G401 (cell line): ENCODE measurements around the gene SNX15. TPM values are rescaled to one million over a fixed set of nuclear protein-coding genes. Genes with fewer than 3 reads are reported as not detected.
A peak's percentile ranks its signal among the peaks of the same experiment; 100 is the strongest.

Source experiments
- DNase-seq: peaks from one replicate; pipeline ENCODE4 v3.0.0-alpha.2; 2015; ENCODE audit warnings: low spot score
- in situ Hi-C: cut with HindIII; loops from 2 replicates; pipeline ENCODE4 v1.10.0; 2016; ENCODE audit warnings: low sequenced_read_pairs, mixed read lengths
- total RNA-seq: library from RNA; depleted of rRNA; stranded (reverse); fragments of >200 nt; shearing (Covaris generic); gene quantifications from 2 replicates; pipeline ENCODE4 v1.2.3, GENCODE V29; 2014; rRNA removed

Gene SNX15
- total RNA-seq, 1 experiment from 2014 or later, result 12.8 TPM

DNA sequence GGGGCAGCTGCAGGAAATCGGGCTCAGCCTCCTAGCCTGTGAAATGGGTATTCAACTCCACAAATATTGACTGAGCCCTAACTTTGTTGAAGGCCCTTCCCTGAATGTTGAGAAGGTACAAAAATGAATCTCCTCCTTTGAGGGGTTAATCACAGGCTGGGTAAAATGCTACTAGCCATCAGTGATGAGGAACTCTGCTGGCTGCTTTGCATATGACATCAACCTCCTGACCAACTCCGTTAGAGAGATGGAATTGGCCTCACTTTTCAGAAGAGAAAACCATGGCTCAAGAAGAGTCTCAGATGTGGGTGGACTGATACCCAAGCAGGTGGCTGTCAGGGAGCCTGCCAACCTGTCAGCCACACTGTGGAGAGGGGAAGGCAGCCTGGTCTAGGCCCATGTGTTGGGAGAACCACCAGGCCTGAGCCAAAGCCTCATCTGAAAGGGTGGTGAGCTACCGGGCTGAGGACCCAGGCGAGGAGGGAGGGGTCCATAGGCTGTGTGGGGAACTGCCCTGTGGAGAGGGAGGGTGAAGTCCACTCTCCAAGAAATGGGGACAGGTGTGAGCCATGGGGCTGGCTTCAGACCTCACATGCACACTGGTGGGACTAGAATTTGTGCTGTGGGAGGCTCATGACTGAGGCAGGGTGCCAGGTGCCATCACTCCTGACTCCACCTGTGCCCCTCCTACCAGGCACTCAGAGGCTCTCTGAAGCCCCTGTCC lies 44.8 kb downstream of the SNX15 start:
- no peak for DNase-seq
- in situ Hi-C loops, result no loop called here

DNA sequence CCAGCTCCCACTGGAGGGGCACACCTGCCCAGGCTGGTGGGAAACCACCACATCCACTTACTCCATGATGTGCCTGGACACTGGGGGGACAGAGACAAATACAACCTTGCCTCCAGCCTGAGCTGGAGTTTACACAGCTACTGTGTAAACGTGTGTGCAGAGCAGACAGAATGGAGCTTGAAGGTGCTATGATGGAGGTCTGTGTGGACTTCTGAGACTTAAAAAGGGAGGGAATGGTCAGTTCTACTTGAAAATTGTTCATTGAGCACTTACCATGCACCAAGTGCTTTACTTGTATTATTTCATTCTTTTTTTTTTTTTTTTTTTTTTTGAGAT lies 45.4 kb downstream of the SNX15 start:
- in situ Hi-C loops, result no loop called here
- DNase-seq, result no peak

GRCh38 chr11:65077451-65077850 lies 50.2 kb downstream of the SNX15 start:
- in situ Hi-C loops, result no loop called here

DNA sequence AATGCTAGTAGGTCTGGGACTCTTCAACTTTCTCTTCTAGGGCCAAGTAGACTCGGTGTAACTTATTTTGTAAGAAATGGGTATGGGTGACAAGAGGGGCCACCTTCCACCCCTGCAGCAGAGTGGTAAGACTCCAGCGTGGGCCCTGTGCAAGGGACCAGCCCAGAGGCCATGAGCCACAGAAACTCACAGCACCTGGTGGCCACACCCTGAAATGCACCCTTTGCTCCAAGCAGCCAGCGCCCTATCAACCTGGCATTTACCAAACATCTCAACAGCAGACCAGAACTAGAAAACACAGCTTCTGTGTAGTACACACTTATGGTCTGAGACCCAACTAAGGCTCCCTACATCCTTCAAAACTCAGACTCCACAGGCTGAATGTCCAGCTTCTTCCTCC lies 50.9 kb downstream of the SNX15 start:
- peak; percentile 23 for DNase-seq
- in situ Hi-C loops, result no loop called here

More at GRCh38 chr11:65077451-65077850, 50.2 kb downstream of the SNX15 start:
- DNase-seq, result no peak

GRCh38 chr11:65078786-65079342 lies 51.6 kb downstream of the SNX15 start:
- in situ Hi-C loops, result no loop called here
- DNase-seq, result no peak

- no peak for DNase-seq
- in situ Hi-C loops, result no loop called here
These were observed 56.0 kb downstream of the SNX15 start for GRCh38 chr11:65083134-65083833.

DNA sequence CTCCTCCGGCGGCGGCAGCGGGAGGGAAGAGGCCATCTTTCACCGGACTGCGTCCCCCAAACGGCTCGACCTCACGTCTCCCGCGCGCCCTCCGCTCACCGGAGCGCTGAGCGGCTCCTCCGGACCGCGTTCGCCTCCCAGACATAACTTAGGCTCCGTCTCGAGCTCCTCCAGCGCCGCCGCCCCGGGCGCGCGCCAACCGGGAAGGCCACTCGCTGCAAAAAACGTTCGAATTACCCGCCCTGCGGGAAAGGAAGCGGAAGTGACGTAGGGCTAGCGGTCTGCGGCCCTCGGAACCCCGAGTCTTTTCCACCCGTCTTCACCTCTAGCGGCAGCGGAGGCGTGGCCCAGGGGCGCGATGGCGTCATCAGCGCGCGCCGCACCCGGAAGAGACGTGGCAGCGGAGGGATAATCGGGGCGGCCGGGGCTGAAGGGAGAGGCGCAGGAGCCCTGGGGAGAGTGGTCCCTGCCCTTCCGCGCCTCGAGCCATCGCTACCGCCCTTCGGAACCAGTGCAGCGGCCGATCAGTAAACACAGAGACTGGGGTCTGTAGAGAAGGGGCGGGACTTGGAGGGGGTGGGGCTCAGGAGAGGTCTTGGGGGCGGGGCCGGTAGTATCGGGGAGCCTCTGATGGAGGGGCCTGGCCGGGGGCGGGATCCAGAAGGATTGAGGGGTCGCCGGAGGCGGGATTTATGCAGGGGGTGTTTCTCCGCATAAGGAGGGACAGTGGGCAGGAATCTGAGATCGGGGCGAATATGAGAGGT lies 56.8 kb downstream of the SNX15 start, which contains the start of the genes CDCA5 and ZFPL1:
Gene CDCA5, minus strand, starts transcription at position 207 of the 764 bp plus-strand sequence. Its CDS starts 62 bp downstream, at position 145.
Gene ZFPL1, plus strand, starts transcription at position 389 of the 764 bp plus-strand sequence. CDS start 477 bp downstream, outside the sequence.
- in situ Hi-C loops, result no loop called here
- peak; percentile 96 for DNase-seq

DNA sequence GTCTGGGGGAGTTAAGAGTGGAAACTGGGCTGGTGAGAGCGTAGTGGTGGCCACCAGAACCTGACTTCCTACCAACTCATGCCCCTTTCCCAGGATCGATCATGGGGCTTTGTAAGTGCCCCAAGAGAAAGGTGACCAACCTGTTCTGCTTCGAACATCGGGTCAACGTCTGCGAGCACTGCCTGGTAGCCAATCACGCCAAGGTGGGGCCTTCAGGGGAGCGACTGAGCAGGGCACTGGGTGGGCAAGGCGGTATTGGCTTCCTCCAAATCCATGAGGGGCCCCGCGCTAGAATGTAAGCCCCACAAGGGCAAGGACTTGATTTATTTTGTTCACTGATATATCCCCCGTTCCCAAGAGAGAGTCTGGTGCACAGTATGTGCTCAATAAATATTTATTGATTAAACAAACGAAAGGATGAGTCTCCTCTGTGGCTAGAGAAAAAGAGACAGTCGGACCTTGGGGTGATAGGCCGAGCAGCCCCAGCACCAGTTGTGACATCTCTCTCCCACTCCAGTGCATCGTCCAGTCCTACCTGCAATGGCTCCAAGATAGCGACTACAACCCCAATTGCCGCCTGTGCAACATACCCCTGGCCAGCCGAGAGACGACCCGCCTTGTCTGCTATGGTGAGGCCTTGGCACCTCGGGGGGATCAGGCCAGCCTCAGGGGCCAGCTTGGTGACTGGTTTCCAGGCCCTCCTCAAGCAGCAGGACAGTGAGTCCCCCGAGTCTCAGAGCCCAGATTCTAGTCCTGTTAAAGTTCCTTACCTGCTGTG lies 57.5 kb downstream of the SNX15 start:
- no peak for DNase-seq
- in situ Hi-C loops, result no loop called here

DNA sequence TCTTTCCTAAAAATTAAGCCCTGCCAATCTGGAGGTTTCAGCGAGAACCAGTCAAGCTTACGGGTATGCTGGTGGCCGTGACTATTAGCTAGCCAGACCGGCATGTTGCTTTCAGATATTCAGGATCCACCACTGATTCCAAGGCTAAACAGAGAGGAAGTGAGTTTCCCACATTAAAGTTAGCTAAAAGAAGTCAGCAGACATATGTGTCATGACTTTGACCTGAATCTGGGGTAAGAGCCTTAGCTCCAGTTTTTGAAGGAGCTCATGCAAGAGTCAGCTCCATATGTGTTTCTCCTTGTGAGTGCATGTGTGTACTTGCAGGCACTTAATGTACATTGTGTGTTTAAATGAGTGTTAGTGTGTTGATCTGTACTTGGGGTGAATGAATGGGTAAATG lies 58.2 kb downstream of the SNX15 start:
- in situ Hi-C loops, result no loop called here
- no peak for DNase-seq

GRCh38 chr11:65086809-65087208 lies 59.6 kb downstream of the SNX15 start:
- DNase-seq, result no peak
- in situ Hi-C loops, result no loop called here

DNA sequence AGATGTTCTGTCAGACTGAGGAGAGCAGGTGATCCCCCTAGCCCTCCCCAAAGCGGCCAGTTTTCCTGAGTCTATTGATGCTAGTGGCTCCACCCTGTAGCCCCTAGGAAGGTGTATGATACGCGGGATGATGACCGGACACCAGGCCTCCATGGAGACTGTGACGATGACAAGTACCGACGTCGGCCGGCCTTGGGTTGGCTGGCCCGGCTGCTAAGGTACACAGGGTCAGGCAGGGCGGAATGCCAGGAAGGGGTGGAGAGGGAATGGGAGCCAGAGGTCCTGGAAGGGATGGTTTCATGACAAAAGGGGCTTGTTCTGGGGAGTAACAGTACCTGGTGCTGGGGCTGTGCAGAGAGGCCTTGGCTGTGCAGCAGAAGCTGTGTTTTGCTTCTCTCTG lies 60.0 kb downstream of the SNX15 start:
- no peak for DNase-seq
- in situ Hi-C loops, result no loop called here

GRCh38 chr11:65087827-65088226 lies 60.6 kb downstream of the SNX15 start:
- in situ Hi-C loops, result no loop called here
- no peak for DNase-seq

GRCh38 chr11:65089621-65090020 lies 62.4 kb downstream of the SNX15 start:
- in situ Hi-C loops, result no loop called here
- DNase-seq, result no peak

Other genes with a start within 250 kb of the SNX15 start
- gene SF1, start 248.9 kb upstream of the SNX15 start, total RNA-seq, result 114 and 170 TPM in 2 replicates
- gene MAP4K2, start 224.2 kb upstream of the SNX15 start, total RNA-seq, result 24.7 and 26.6 TPM in 2 replicates
- gene MEN1, start 216.9 kb upstream of the SNX15 start, total RNA-seq, result 12.3 and 13.9 TPM in 2 replicates
- 1.6 and 2.3 TPM in 2 replicates for gene CDC42BPG, start 182.8 kb upstream of the SNX15 start, total RNA-seq
- 25.3 and 32.4 TPM in 2 replicates for gene EHD1, start 148.8 kb upstream of the SNX15 start, total RNA-seq
- gene ATG2A, start 110.2 kb upstream of the SNX15 start, total RNA-seq, result 15.8 and 20.5 TPM in 2 replicates
- 11.7 and 20.5 TPM in 2 replicates for gene PPP2R5B, start 102.8 kb upstream of the SNX15 start, total RNA-seq
- gene GPHA2, start 91.5 kb upstream of the SNX15 start, total RNA-seq, result 0.54 and 0.80 TPM in 2 replicates
- not detected in 2 replicates for gene MAJIN, start 55.3 kb upstream of the SNX15 start, total RNA-seq
- gene BATF2, start 30.5 kb upstream of the SNX15 start, total RNA-seq, result 0.37 and 4.1 TPM in 2 replicates
- gene ARL2, start 13.3 kb upstream of the SNX15 start, total RNA-seq, result 175 and 216 TPM in 2 replicates
- gene SAC3D1, start 13.8 kb downstream of the SNX15 start, total RNA-seq, result 52.3 and 52.9 TPM in 2 replicates
- not detected in 2 replicates for gene NAALADL1, start 31.1 kb downstream of the SNX15 start, total RNA-seq
- 59.1 and 71.2 TPM in 2 replicates for gene CDCA5, start 56.6 kb downstream of the SNX15 start, total RNA-seq
- 17.7 and 42.6 TPM in 2 replicates for gene ZFPL1, start 56.8 kb downstream of the SNX15 start, total RNA-seq
- 212 and 303 TPM in 2 replicates for gene VPS51, start 68.8 kb downstream of the SNX15 start, total RNA-seq
- 23.5 and 39.0 TPM in 2 replicates for gene TM7SF2, start 84.4 kb downstream of the SNX15 start, total RNA-seq
- gene ZNHIT2, start 90.3 kb downstream of the SNX15 start, total RNA-seq, result 12.7 and 21.0 TPM in 2 replicates
- 137 and 188 TPM in 2 replicates for gene FAU, start 94.7 kb downstream of the SNX15 start, total RNA-seq
- gene MRPL49, start 94.9 kb downstream of the SNX15 start, total RNA-seq, result 108 and 117 TPM in 2 replicates
- gene SYVN1, start 107.1 kb downstream of the SNX15 start, total RNA-seq, result 6.9 and 16.3 TPM in 2 replicates
- gene SPDYC, start 142.8 kb downstream of the SNX15 start, total RNA-seq, result 2.0 and 3.4 TPM in 2 replicates
- 76.6 and 128 TPM in 2 replicates for gene CAPN1, start 154.5 kb downstream of the SNX15 start, total RNA-seq
- gene POLA2, start 234.5 kb downstream of the SNX15 start, total RNA-seq, result 10.8 and 19.4 TPM in 2 replicates